Prostate gland (tissue), 2 donors: Measurements from ENCODE around the gene SAAL1.

Experiments used
- POLR2A ChIP-seq: fragments of 450-650 bp; IDR thresholded peaks from one replicate; pipeline ENCODE4 v1.6.1; 2016; ENCODE audit warnings: antibody characterized with exemption, mild to moderate bottlenecking
- TF ChIP-seq, protein P1 (sequence below), 4 experiments: fragments of 200-600 bp in 2 of 4; fragments of 450-650 bp in 2 of 4; sonication (generic) in 2 of 4; IDR thresholded peaks; 1 replicate in 3 of 4; 2 replicates in 1 of 4; pipeline ENCODE4 v1.5.1; 2016 to 2019; ENCODE audit warnings: antibody characterized with exemption in 4 of 4, mild to moderate bottlenecking in 2 of 4, moderate library complexity in 2 of 4

GRCh38 chr11:18078909-18079308 lies 27.0 kb downstream of the SAAL1 start:
- TF ChIP-seq, protein P1, sequence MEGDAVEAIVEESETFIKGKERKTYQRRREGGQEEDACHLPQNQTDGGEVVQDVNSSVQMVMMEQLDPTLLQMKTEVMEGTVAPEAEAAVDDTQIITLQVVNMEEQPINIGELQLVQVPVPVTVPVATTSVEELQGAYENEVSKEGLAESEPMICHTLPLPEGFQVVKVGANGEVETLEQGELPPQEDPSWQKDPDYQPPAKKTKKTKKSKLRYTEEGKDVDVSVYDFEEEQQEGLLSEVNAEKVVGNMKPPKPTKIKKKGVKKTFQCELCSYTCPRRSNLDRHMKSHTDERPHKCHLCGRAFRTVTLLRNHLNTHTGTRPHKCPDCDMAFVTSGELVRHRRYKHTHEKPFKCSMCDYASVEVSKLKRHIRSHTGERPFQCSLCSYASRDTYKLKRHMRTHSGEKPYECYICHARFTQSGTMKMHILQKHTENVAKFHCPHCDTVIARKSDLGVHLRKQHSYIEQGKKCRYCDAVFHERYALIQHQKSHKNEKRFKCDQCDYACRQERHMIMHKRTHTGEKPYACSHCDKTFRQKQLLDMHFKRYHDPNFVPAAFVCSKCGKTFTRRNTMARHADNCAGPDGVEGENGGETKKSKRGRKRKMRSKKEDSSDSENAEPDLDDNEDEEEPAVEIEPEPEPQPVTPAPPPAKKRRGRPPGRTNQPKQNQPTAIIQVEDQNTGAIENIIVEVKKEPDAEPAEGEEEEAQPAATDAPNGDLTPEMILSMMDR (IDR thresholded peaks at IDR 0.05) = no peak
- no peak for TF ChIP-seq POLR2A
